ENCODE measurements around the gene MRPS35.
"Not testable (repeated sequence)": the region's sequence is repeated elsewhere in the genome, so short reads cannot be mapped to it uniquely, and the experiment has no call there.

Gene MRPS35

GRCh38 chr12:27732281-27732680, 21.6 kb downstream of the MRPS35 start:
- H3K27ac ChIP-seq, result no peak overlapping the region
- peak; percentile 1; the same call in 1 of the 2 replicates for TF ChIP-seq CTCF (IDR thresholded peaks at IDR 0.05)
- no peak for TF ChIP-seq ZFX (IDR thresholded peaks at IDR 0.05; ENCODE audit: borderline replicate concordance)

GRCh38 chr12:27733052-27733656, 22.5 kb downstream of the MRPS35 start:
- TF ChIP-seq CTCF (IDR thresholded peaks at IDR 0.05) (peak; percentile 93), ZFX (IDR thresholded peaks at IDR 0.05; ENCODE audit: borderline replicate concordance) (no peak)
- no peak overlapping the region for H3K27ac ChIP-seq

- TF ChIP-seq ZFX (IDR thresholded peaks at IDR 0.05; ENCODE audit: borderline replicate concordance), result no peak
- TF ChIP-seq CTCF (IDR thresholded peaks at IDR 0.05), result no peak
These were observed 23.2 kb downstream of the MRPS35 start for GRCh38 chr12:27733791-27734190.

GRCh38 chr12:27734321-27734720, 23.7 kb downstream of the MRPS35 start:
- H3K27ac ChIP-seq, result not testable (repeated sequence)

More at GRCh38 chr12:27733791-27734190, 23.2 kb downstream of the MRPS35 start:
- no peak overlapping the region for H3K27ac ChIP-seq

- no peak for TF ChIP-seq ZFX (IDR thresholded peaks at IDR 0.05; ENCODE audit: borderline replicate concordance)
- no peak for TF ChIP-seq CTCF (IDR thresholded peaks at IDR 0.05)
- H3K27ac ChIP-seq, result no peak overlapping the region
These were observed 33.0 kb downstream of the MRPS35 start for GRCh38 chr12:27743601-27744000.

- H3K27ac ChIP-seq, result not testable (repeated sequence)
These were observed 35.1 kb downstream of the MRPS35 start for GRCh38 chr12:27745734-27746133.

- TF ChIP-seq ZFX (IDR thresholded peaks at IDR 0.05; ENCODE audit: borderline replicate concordance), result no peak
- no peak for TF ChIP-seq CTCF (IDR thresholded peaks at IDR 0.05)
- H3K27ac ChIP-seq, result peak overlapping the region; percentile 19; the same call in 1 of the 2 replicates
These were observed 36.6 kb downstream of the MRPS35 start for GRCh38 chr12:27747111-27747820.

GRCh38 chr12:27751386-27752047, 40.9 kb downstream of the MRPS35 start:
- H3K27ac ChIP-seq, result peak overlapping the region; percentile 46
- TF ChIP-seq CTCF (IDR thresholded peaks at IDR 0.05), result no peak
- TF ChIP-seq ZFX (IDR thresholded peaks at IDR 0.05; ENCODE audit: borderline replicate concordance), result no peak

All from 22Rv1 (cell line).